Cardiac muscle cell (in vitro differentiated cells and primary cell): ENCODE measurements around the gene EPHA6. TPM values are rescaled to one million over a fixed set of nuclear protein-coding genes. Genes with fewer than 3 reads are reported as not detected.

Experiments
- DNase-seq, 2 donors: peaks; one replicate each; pipeline versions ENCODE4 v3.0.0 to v3.0.0-alpha.2; 2010 to 2017; ENCODE audit warnings: low read depth in 1 of 2, low spot score in 1 of 2
- H3K27ac ChIP-seq: fragments of 200-600 bp; sonication (generic); 2 replicates; pipeline ENCODE4 v1.5.1; 2016
- H3K27me3 ChIP-seq: fragments of 200-600 bp; sonication (generic); 2 replicates; pipeline ENCODE4 v1.6.0; 2016; ENCODE audit warnings: control low read depth
- H3K36me3 ChIP-seq: fragments of 200-600 bp; sonication (generic); 2 replicates; pipeline ENCODE4 v1.5.1; 2016; ENCODE audit warnings: control low read depth
- H3K4me1 ChIP-seq: fragments of 200-600 bp; sonication (generic); 2 replicates; pipeline ENCODE4 v1.8.1; 2017; ENCODE audit warnings: low read depth, mild to moderate bottlenecking, mixed run types
- H3K4me3 ChIP-seq: fragments of 200-600 bp; sonication (generic); 2 replicates; pipeline ENCODE4 v1.5.1; 2016; ENCODE audit warnings: mild to moderate bottlenecking
- H3K9me3 ChIP-seq: fragments of 200-600 bp; sonication (generic); 2 replicates; pipeline ENCODE4 v1.5.1; 2017; ENCODE audit warnings: low read depth, mild to moderate bottlenecking, control low read depth
- polyA plus RNA-seq: library from polyadenylated mRNA; unstranded; fragments of >200 nt; fragmentation: Nextera tagmentation; extraction: Ambion mirVana; gene quantifications from 2 replicates; pipeline ENCODE4 v1.2.1, GENCODE V29; 2016
- total RNA-seq: library from RNA; depleted of rRNA; stranded (reverse); fragments of >200 nt; gene quantifications from 2 replicates; pipeline ENCODE4 v1.2.3, GENCODE V29; 2016
- TF ChIP-seq, protein P1 (sequence below): IDR thresholded peaks from 2 replicates; pipeline ENCODE4 v1.5.1; 2012; ENCODE audit warnings: low read depth, mild to moderate bottlenecking, low read length

EPHA6 gene
- total and polyA plus RNA-seq, 2 experiments from 2014 or later: 0.15 TPM; not detected in 1

DNA sequence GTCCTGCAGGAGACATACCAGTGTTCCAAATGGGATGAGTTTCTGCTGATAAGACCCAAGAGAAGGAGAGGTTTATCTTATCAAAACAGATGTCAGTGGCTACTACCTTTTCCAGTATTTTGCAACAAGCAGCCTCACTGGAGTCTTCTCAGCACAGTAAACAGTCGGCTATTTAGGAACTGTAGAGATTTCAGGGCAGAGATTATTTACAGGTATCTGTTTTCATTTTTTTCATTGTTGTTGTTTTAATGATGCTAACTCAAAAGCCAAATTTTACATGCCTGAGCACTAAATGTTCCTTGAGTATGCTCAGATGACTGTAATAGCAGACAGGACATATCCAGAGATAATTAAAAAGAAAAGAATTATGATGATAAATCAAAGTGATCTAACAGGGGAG is 252.1 kb downstream of the EPHA6 start:
- Histone ChIP-seq H3K36me3 (no peaks in the 10 kb centered on the region), H3K9me3 (no peaks in the 10 kb centered on the region), H3K27ac (no peak overlapping the region), H3K27me3 (no peaks in the 10 kb centered on the region), H3K4me3 (no peak overlapping the region), H3K4me1 (no peaks in the 10 kb centered on the region)
- no peak for DNase-seq
- TF ChIP-seq, protein P1, sequence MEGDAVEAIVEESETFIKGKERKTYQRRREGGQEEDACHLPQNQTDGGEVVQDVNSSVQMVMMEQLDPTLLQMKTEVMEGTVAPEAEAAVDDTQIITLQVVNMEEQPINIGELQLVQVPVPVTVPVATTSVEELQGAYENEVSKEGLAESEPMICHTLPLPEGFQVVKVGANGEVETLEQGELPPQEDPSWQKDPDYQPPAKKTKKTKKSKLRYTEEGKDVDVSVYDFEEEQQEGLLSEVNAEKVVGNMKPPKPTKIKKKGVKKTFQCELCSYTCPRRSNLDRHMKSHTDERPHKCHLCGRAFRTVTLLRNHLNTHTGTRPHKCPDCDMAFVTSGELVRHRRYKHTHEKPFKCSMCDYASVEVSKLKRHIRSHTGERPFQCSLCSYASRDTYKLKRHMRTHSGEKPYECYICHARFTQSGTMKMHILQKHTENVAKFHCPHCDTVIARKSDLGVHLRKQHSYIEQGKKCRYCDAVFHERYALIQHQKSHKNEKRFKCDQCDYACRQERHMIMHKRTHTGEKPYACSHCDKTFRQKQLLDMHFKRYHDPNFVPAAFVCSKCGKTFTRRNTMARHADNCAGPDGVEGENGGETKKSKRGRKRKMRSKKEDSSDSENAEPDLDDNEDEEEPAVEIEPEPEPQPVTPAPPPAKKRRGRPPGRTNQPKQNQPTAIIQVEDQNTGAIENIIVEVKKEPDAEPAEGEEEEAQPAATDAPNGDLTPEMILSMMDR: no peak

DNA sequence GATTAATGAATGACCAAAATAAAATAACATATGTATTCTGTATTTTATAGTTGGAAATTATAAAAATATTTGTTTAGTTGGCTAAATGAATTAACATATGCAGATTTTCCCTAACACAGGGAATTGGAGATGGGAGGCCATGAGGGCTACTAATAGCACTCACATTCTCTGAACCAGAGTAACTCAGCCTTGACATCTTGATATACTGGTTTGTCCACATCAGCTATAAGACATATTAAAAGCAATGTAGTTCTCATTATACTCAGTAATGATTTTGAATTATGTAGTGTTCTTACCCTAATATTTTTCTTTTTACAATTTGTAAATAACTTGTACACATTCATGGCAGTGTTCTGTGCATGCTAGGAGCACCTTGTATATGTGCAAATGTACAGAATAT is 255.9 kb downstream of the EPHA6 start:
- Histone ChIP-seq H3K4me1 (no peaks in the 10 kb centered on the region), H3K4me3 (no peak overlapping the region), H3K36me3 (no peaks in the 10 kb centered on the region), H3K27ac (no peak overlapping the region), H3K9me3 (no peaks in the 10 kb centered on the region), H3K27me3 (no peaks in the 10 kb centered on the region)
- TF ChIP-seq, protein P1: no peak
- DNase-seq: no peak

- H3K4me1 ChIP-seq: no peaks in the 10 kb centered on the region
- no peak overlapping the region for H3K27ac ChIP-seq
- no peak overlapping the region for H3K4me3 ChIP-seq
- TF ChIP-seq, protein P1: no peak
- no peaks in the 10 kb centered on the region for H3K36me3 ChIP-seq
- no peak for DNase-seq
- no peaks in the 10 kb centered on the region for H3K27me3 ChIP-seq
- H3K9me3 ChIP-seq: no peaks in the 10 kb centered on the region
Measured at GRCh38 chr3:97074546-97074945, 260.2 kb downstream of the EPHA6 start.

GRCh38 chr3:97076673-97077072 is 262.3 kb downstream of the EPHA6 start:
- TF ChIP-seq, protein P1: no peak

DNA sequence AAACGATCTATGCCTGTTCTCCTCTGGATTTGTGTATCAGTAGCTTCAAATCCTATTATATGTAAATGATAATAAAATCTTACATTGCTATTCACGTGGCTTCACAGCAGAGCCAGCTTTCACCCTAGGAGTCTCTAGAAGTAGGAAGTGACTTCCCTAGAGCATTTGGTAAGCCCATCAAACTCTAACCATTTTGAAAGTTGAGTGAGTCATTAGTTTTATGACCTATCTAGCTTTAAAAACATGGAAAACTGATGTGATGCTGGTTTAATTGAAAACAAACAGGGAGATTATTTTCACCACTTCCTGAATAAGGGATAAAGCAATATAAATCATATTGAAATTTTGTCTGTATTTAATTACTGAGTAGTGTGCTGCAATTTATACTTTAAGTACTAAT is 275.2 kb downstream of the EPHA6 start:
- no peaks in the 10 kb centered on the region for H3K9me3 ChIP-seq
- no peak overlapping the region for H3K4me3 ChIP-seq
- TF ChIP-seq, protein P1: no peak
- H3K36me3 ChIP-seq: no peaks in the 10 kb centered on the region
- H3K27ac ChIP-seq: no peak overlapping the region
- no peaks in the 10 kb centered on the region for H3K4me1 ChIP-seq
- H3K27me3 ChIP-seq: no peaks in the 10 kb centered on the region
- no peak for DNase-seq

More at GRCh38 chr3:97076673-97077072, 262.3 kb downstream of the EPHA6 start:
- Histone ChIP-seq H3K4me1 (no peaks in the 10 kb centered on the region), H3K9me3 (no peaks in the 10 kb centered on the region), H3K27me3 (no peaks in the 10 kb centered on the region), H3K4me3 (no peak overlapping the region), H3K27ac (no peak overlapping the region), H3K36me3 (no peaks in the 10 kb centered on the region)
- DNase-seq: peak in 1 of 2 donors; percentile 1

DNA sequence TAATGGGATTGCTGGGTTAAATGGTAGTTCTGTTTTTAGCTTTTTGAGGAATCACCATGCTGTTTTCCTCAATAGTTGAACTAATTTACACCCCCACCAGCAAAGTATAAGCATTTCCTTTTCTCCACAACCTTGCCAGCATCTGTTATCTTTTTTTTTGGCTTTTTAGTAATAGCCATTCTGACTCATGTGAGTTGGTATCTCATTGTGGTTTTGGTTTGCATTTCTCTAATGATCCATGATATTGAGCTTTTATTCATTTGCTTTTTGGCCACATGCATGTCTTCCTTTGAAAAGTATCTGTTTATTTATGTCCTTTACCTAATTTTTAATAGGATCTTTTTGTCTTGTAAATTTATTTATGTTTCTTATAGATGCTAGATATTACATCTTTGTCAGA is 288.2 kb downstream of the EPHA6 start:
- Histone ChIP-seq H3K9me3 (no peaks in the 10 kb centered on the region), H3K27ac (no peak overlapping the region), H3K4me1 (no peaks in the 10 kb centered on the region), H3K36me3 (no peaks in the 10 kb centered on the region), H3K4me3 (no peak overlapping the region), H3K27me3 (no peaks in the 10 kb centered on the region)
- TF ChIP-seq, protein P1: no peak
- DNase-seq: no peak
